ENCODE data around the gene PPFIA1.

DNA sequence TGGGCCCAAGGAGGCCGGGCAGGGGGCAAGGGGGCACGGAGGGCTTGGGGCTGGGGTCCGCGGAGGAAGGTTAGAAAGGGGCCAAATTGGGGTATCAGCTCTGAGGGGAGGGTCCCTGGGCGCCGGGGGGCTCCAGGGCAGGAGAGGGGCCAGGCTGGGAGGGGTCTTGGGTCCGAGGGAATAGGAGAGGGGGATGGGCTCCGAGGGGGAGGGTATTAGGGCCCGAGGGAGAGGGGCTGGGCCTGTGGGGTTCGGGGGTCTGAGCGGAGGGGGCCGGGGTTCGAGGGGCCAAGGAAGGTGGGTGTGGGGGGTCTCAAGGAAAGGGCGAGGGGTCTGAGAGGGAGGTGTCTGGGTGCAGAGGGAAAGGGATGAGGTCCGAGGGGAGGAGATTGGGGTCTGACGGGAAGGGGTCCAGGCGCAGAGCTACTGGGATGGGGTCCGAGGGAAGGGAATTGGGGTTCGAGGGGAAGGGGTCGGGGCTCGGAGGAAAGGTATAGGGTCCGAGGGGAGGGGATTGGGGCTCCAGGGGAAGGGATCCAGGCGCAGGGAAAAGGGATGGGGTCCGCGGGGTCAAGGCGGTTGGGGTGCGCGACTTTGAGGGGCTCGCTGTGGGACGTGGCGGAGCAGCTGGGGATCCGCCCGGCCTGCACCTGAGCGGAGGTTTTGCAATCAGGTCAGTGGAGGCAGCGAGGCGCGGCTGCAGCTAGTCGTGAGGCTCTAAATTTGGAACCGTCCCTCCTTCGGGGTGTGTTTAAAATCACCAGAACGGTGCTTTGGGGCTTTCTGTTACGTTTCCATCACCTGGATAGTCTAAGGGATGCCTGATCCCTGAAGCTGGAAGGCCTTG lies 128.6 kb downstream of the PPFIA1 start:
- TF ChIP-seq EZH2 (IDR thresholded peaks at IDR 0.05): no peak
- no peak for TF ChIP-seq POLR2AphosphoS5 (IDR thresholded peaks at IDR 0.05; ENCODE audit: borderline replicate concordance, low read depth, low read length)
- no peak for TF ChIP-seq FOXP2 (optimal IDR thresholded peaks at IDR 0.05; ENCODE audit: control extremely low read depth, extremely low read length, insufficient read depth)

Measured in SK-N-MC (cell line).